H9 (cell line): ENCODE data around the gene ITPK1. TPM values are rescaled to one million over a fixed set of nuclear protein-coding genes. Genes with fewer than 3 reads are reported as not detected.

ENCODE experiments used
- DNase-seq: peaks from one replicate; pipeline ENCODE4 v3.0.0-alpha.2; 2017
- H2AFZ ChIP-seq: one replicate; pipeline ENCODE4 v1.6.1; 2013; ENCODE audit warnings: mild to moderate bottlenecking, low read length, control low read depth, moderate library complexity
- H2AK5ac ChIP-seq: 2 replicates; pipeline ENCODE4 v1.6.1; 2013; ENCODE audit warnings: low read length, control low read depth, mixed read lengths; ENCODE audit not compliant: insufficient read length
- H2BK120ac ChIP-seq: one replicate; pipeline ENCODE4 v1.6.1; 2013; ENCODE audit warnings: low read depth, mild to moderate bottlenecking, low read length, control low read depth, inconsistent platforms; ENCODE audit not compliant: poor library complexity, severe bottlenecking
- H2BK12ac ChIP-seq: 2 replicates; pipeline ENCODE4 v1.6.1; 2013; ENCODE audit warnings: low read length, control low read depth, mixed read lengths, low read depth; ENCODE audit not compliant: insufficient read length
- H2BK15ac ChIP-seq: 2 replicates; pipeline ENCODE4 v1.6.1; 2013; ENCODE audit warnings: low read depth, low read length, control low read depth
- H2BK20ac ChIP-seq: one replicate; pipeline ENCODE4 v1.6.1; 2013; ENCODE audit warnings: low read depth, mild to moderate bottlenecking, low read length, control low read depth, inconsistent platforms; ENCODE audit not compliant: poor library complexity, severe bottlenecking
- H2BK5ac ChIP-seq: 2 replicates; pipeline ENCODE4 v1.6.1; 2013; ENCODE audit warnings: low read length, control low read depth, mixed read lengths; ENCODE audit not compliant: insufficient read length
- H3K14ac ChIP-seq: 2 replicates; pipeline ENCODE4 v1.6.1; 2013; ENCODE audit warnings: low read length, control low read depth; ENCODE audit not compliant: insufficient read depth
- H3K18ac ChIP-seq: 2 replicates; pipeline ENCODE4 v1.6.1; 2013; ENCODE audit warnings: low read depth, mild to moderate bottlenecking, mixed read lengths, low read length, control low read depth; ENCODE audit not compliant: insufficient read length
- H3K23ac ChIP-seq: 2 replicates; pipeline ENCODE4 v1.6.1; 2013; ENCODE audit warnings: low read length, control low read depth, mixed read lengths, low read depth; ENCODE audit not compliant: insufficient read length
- H3K23me2 ChIP-seq: 2 replicates; pipeline ENCODE4 v1.6.1; 2013; ENCODE audit warnings: low read depth, mild to moderate bottlenecking, mixed read lengths, low read length, control low read depth; ENCODE audit not compliant: insufficient read length, poor library complexity, severe bottlenecking
- H3K27ac ChIP-seq: 2 replicates; pipeline ENCODE4 v1.5.1; 2013; ENCODE audit warnings: low read length, control low read depth, mixed read lengths, low read depth; ENCODE audit not compliant: insufficient read length
- H3K27me3 ChIP-seq: 2 replicates; pipeline ENCODE4 v1.6.1; 2013; ENCODE audit warnings: low read length, control low read depth, inconsistent platforms; ENCODE audit not compliant: insufficient read depth
- H3K4ac ChIP-seq: 2 replicates; pipeline ENCODE4 v1.6.1; 2013; ENCODE audit warnings: low read depth, mild to moderate bottlenecking, control low read depth, inconsistent platforms, low read length, moderate library complexity
- H3K4me1 ChIP-seq: 2 replicates; pipeline ENCODE4 v1.6.1; 2013; ENCODE audit warnings: low read length, control low read depth, inconsistent platforms; ENCODE audit not compliant: insufficient read depth
- H3K4me2 ChIP-seq: 2 replicates; pipeline ENCODE4 v1.6.1; 2013; ENCODE audit warnings: low read length, control low read depth, mixed read lengths; ENCODE audit not compliant: insufficient read length, insufficient read depth
- H3K56ac ChIP-seq: 2 replicates; pipeline ENCODE4 v1.6.1; 2013; ENCODE audit warnings: low read depth, mild to moderate bottlenecking, mixed read lengths, low read length, control low read depth; ENCODE audit not compliant: insufficient read length
- H3K79me1 ChIP-seq: 2 replicates; pipeline ENCODE4 v1.6.1; 2013; ENCODE audit warnings: low read depth, mild to moderate bottlenecking, moderate library complexity, low read length, control low read depth, inconsistent platforms; ENCODE audit not compliant: insufficient read depth, poor library complexity, severe bottlenecking
- H3K79me2 ChIP-seq: 2 replicates; pipeline ENCODE4 v1.6.1; 2013; ENCODE audit warnings: low read length, control low read depth, inconsistent platforms; ENCODE audit not compliant: insufficient read depth
- H3K9ac ChIP-seq: 2 replicates; pipeline ENCODE4 v1.6.1; 2013; ENCODE audit warnings: low read length, control low read depth, mixed read lengths; ENCODE audit not compliant: insufficient read length; ENCODE audit errors: extremely low read depth
- H3K9me3 ChIP-seq: one replicate; pipeline ENCODE4 v1.6.1; 2013; ENCODE audit warnings: low read depth, low read length, inconsistent platforms; ENCODE audit not compliant: control insufficient read depth
- H3T11ph ChIP-seq: one replicate; pipeline ENCODE4 v1.6.1; 2013; ENCODE audit warnings: mild to moderate bottlenecking, low read length, control low read depth, inconsistent platforms
- H4K20me1 ChIP-seq: one replicate; pipeline ENCODE4 v1.6.1; 2013; ENCODE audit not compliant: control insufficient read depth, insufficient read length, insufficient read depth
- H4K5ac ChIP-seq: 2 replicates; pipeline ENCODE4 v1.6.1; 2013; ENCODE audit warnings: low read depth, mild to moderate bottlenecking, mixed read lengths, low read length, control low read depth; ENCODE audit not compliant: insufficient read length
- H4K8ac ChIP-seq: replicated peaks from 2 replicates; pipeline ENCODE4 v1.6.1; 2013; ENCODE audit warnings: low read length, control low read depth, mixed read lengths, low read depth; ENCODE audit not compliant: insufficient read length
- H4K91ac ChIP-seq: 2 replicates; pipeline ENCODE4 v1.6.1; 2013; ENCODE audit warnings: low read depth, mild to moderate bottlenecking, moderate library complexity, mixed read lengths, low read length, control low read depth; ENCODE audit not compliant: insufficient read length
- H3K27ac Mint-ChIP-seq, 3 experiments: 2 replicates in 2 of 3; 3 replicates in 1 of 3; pipeline ENCODE4 v1.8.0; 2020 to 2021; ENCODE audit warnings: mixed read lengths in 3 of 3, mild to moderate bottlenecking in 1 of 3, moderate library complexity in 1 of 3
- H3K27me3 Mint-ChIP-seq: 2 replicates; pipeline ENCODE4 v1.8.0; 2021; ENCODE audit warnings: low read depth, mild to moderate bottlenecking, moderate library complexity, mixed read lengths
- H3K36me3 Mint-ChIP-seq, 3 experiments: 2 replicates in 2 of 3; 3 replicates in 1 of 3; pipeline ENCODE4 v1.8.0; 2020 to 2021; ENCODE audit warnings: low read depth in 3 of 3, mixed read lengths in 3 of 3; ENCODE audit not compliant: insufficient read depth in 1 of 3
- H3K4me1 Mint-ChIP-seq, 2 experiments: 2 replicates each; pipeline ENCODE4 v1.8.0; 2020; ENCODE audit warnings: mixed read lengths in 2 of 2
- H3K4me3 Mint-ChIP-seq, 2 experiments: 2 replicates in 1 of 2; 3 replicates in 1 of 2; pipeline ENCODE4 v1.8.0; 2020 to 2021; ENCODE audit warnings: mild to moderate bottlenecking in 2 of 2, mixed read lengths in 2 of 2, moderate library complexity in 1 of 2
- H3K9me3 Mint-ChIP-seq, 2 experiments: 2 replicates in 1 of 2; 3 replicates in 1 of 2; pipeline ENCODE4 v1.8.0; 2020; ENCODE audit warnings: mild to moderate bottlenecking in 2 of 2, mixed read lengths in 2 of 2, moderate library complexity in 1 of 2
- CTCF ChIP-seq: fragments of 200-600 bp; sonication (generic); conservative IDR thresholded peaks from 3 replicates; pipeline ENCODE4 v1.8.0; 2021; ENCODE audit warnings: antibody characterized with exemption, mild to moderate bottlenecking
- WGBS: extraction: QIAGEN DNeasy Blood & Tissue Kit; methylation state at CpG from one replicate; pipeline ENCODE4 v1.1.7; 2013; ENCODE audit warnings: missing lambda C conversion rate, low lambda C conversion rate, mixed read lengths; ENCODE audit not compliant: insufficient read length; ENCODE audit errors: extremely low coverage; 5-methylcytosine and 5-hydroxymethylcytosine counted together
- total RNA-seq: library from RNA; stranded (reverse); gene quantifications from 2 replicates; pipeline ENCODE4 v1.2.1, GENCODE V29; 2021

Gene ITPK1
- total RNA-seq, 1 experiment from 2014 or later, result 92.7 TPM

GRCh38 chr14:92945544-92945943 lies 170.2 kb downstream of the ITPK1 start:
- H3K4me1 ChIP-seq, result no peaks in the 10 kb centered on the region
- no peak overlapping the region for H3K56ac ChIP-seq
- H3K4ac ChIP-seq, result no peak overlapping the region
- no peak overlapping the region for H2BK120ac ChIP-seq
- DNase-seq, result no peak
- no CpG with 5 or more reads among the region's 12 CpGs for WGBS
- H2AK5ac ChIP-seq, result no peak overlapping the region
- TF ChIP-seq CTCF, result no peak
- H3K4me1 Mint-ChIP-seq, result no peaks in the 10 kb centered on the region
- no peak overlapping the region for H3K4me2 ChIP-seq
- H3K27me3 ChIP-seq, result no peaks in the 10 kb centered on the region
- H4K5ac ChIP-seq, result no peak overlapping the region
- H2AFZ ChIP-seq, result no peak overlapping the region
- peaks cover 16 to 41% (median 31%) of the 10 kb centered on the region in 3 experiments for H3K36me3 Mint-ChIP-seq
- H3K18ac ChIP-seq, result no peak overlapping the region
- H4K91ac ChIP-seq, result no peak overlapping the region
- H4K20me1 ChIP-seq, result no peaks in the 10 kb centered on the region
- H2BK15ac ChIP-seq, result no peak overlapping the region
- H3K79me2 ChIP-seq, result no peaks in the 10 kb centered on the region
- H3K14ac ChIP-seq, result no peak overlapping the region
- no peak overlapping the region for H3K27ac ChIP-seq
- no peak overlapping the region for H3T11ph ChIP-seq
- no peak overlapping the region for H2BK5ac ChIP-seq
- no peak overlapping the region for H3K4me3 Mint-ChIP-seq
- no peak overlapping the region for H3K23ac ChIP-seq
- no peak overlapping the region for H3K27ac Mint-ChIP-seq
- H3K23me2 ChIP-seq, result no peaks in the 10 kb centered on the region
- H3K9me3 ChIP-seq, result no peaks in the 10 kb centered on the region
- no peaks in the 10 kb centered on the region for H3K9me3 Mint-ChIP-seq
- H3K9ac ChIP-seq, result no peak overlapping the region
- peaks cover 3% of the 10 kb centered on the region; the same call in 1 of the 2 replicates for H3K27me3 Mint-ChIP-seq
- no peak overlapping the region for H4K8ac ChIP-seq
- no peak overlapping the region for H2BK12ac ChIP-seq
- no peak overlapping the region for H2BK20ac ChIP-seq
- no peaks in the 10 kb centered on the region for H3K79me1 ChIP-seq
